Loucy (cell line): ENCODE data around the gene TPST2.

Source experiments
- CTCF ChIP-seq: fragments of 200-600 bp; sonication (generic); conservative IDR thresholded peaks from 2 replicates; pipeline ENCODE4 v1.5.1; 2014; ENCODE audit warnings: mild to moderate bottlenecking, antibody characterized with exemption, low read length
- EZH2phosphoT487 ChIP-seq: fragments of 200-600 bp; IDR thresholded peaks from 2 replicates; pipeline ENCODE4 v1.6.1; 2018; ENCODE audit warnings: antibody characterized with exemption, mild to moderate bottlenecking, moderate library complexity, borderline replicate concordance

- no peak for TF ChIP-seq CTCF
- TF ChIP-seq EZH2phosphoT487, result no peak
Observed at GRCh38 chr22:26615830-26616435, 26.0 kb upstream of the TPST2 start.
